GM21515 (cell line): ENCODE results near the gene GALNT9.
"Not testable (repeated sequence)": the region's sequence is repeated elsewhere in the genome, so short reads cannot be mapped to it uniquely, and the experiment has no call there.

Experiments
- ATAC-seq: cut with Tn5 transposase; IDR thresholded peaks from one replicate; pipeline ENCODE4 v1.9.1; 2021; ENCODE audit not compliant: unreplicated experiment

Gene GALNT9

GRCh38 chr12:132238488-132238854 lies 90.9 kb downstream of the GALNT9 start:
- ATAC-seq: no peak

- no peak for ATAC-seq
Observed at GRCh38 chr12:132237772-132238487, 91.5 kb downstream of the GALNT9 start.

- no peak for ATAC-seq
Observed at GRCh38 chr12:132236930-132237771, 92.2 kb downstream of the GALNT9 start.

GRCh38 chr12:132236129-132236929 lies 93.1 kb downstream of the GALNT9 start:
- ATAC-seq: no peak

GRCh38 chr12:132235116-132235820 lies 94.1 kb downstream of the GALNT9 start:
- ATAC-seq: no peak

GRCh38 chr12:132230381-132230780 lies 99.0 kb downstream of the GALNT9 start:
- no peak for ATAC-seq

GRCh38 chr12:132229926-132230325 lies 99.5 kb downstream of the GALNT9 start:
- no peak for ATAC-seq

GRCh38 chr12:132229193-132229760 lies 100.1 kb downstream of the GALNT9 start:
- no peak for ATAC-seq

GRCh38 chr12:132228476-132229192 lies 100.8 kb downstream of the GALNT9 start:
- no peak for ATAC-seq

GRCh38 chr12:132227782-132228475 lies 101.5 kb downstream of the GALNT9 start:
- no peak for ATAC-seq

- no peak for ATAC-seq
Observed at GRCh38 chr12:132227118-132227517, 102.3 kb downstream of the GALNT9 start.

- no peak for ATAC-seq
Observed at GRCh38 chr12:132226604-132227003, 102.8 kb downstream of the GALNT9 start.

- no peak for ATAC-seq
Observed at GRCh38 chr12:132225214-132225613, 104.2 kb downstream of the GALNT9 start.

GRCh38 chr12:132224484-132224883 lies 104.9 kb downstream of the GALNT9 start:
- ATAC-seq: no peak

GRCh38 chr12:132222808-132223173 lies 106.6 kb downstream of the GALNT9 start:
- no peak for ATAC-seq

GRCh38 chr12:132222096-132222807 lies 107.1 kb downstream of the GALNT9 start:
- ATAC-seq: no peak

- not testable (repeated sequence) for ATAC-seq
Observed at GRCh38 chr12:132219761-132220160, 109.6 kb downstream of the GALNT9 start.

- ATAC-seq: no peak
Observed at GRCh38 chr12:132219323-132219722, 110.1 kb downstream of the GALNT9 start.

GRCh38 chr12:132218915-132219314 lies 110.5 kb downstream of the GALNT9 start:
- no peak for ATAC-seq
